GM12892 (cell line): ENCODE results near the gene SLC5A2.

Experiments
- POLR2A ChIP-seq: IDR thresholded peaks from 2 replicates; pipeline ENCODE4 v1.6.1; 2011; ENCODE audit warnings: low read depth, low read length, control low read depth
- POLR2AphosphoS5 ChIP-seq: IDR thresholded peaks from 2 replicates; pipeline ENCODE4 v1.6.1; 2011; ENCODE audit warnings: low read depth, low read length, control low read depth
- TAF1 ChIP-seq: IDR thresholded peaks from 2 replicates; pipeline ENCODE4 v1.6.1; 2011; ENCODE audit warnings: low read depth, mild to moderate bottlenecking, control low read depth, low read length, borderline replicate concordance

DNA sequence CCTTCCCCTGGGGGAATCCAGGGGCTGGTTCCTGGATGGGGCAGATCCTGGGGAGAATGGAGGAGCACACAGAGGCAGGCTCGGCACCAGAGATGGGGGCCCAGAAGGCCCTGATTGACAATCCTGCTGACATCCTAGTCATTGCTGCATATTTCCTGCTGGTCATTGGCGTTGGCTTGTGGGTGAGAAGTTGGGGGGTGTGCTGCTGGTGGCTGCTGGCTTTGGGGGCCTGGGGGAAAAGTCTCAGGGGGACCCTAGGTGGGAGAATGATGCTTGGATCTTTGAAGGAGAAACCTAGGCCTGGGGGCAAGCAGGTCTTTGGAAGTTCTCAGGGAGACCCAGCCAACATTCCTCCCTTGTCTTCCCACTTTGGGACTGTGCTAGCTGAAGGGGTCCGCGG, at the start of gene SLC5A2:
- TF ChIP-seq POLR2A (no peak), POLR2AphosphoS5 (no peak), TAF1 (no peak)
